Right cardiac atrium (tissue), 5 donors: ENCODE results near the gene ATF7. TPM values are rescaled to one million over a fixed set of nuclear protein-coding genes. Genes with fewer than 3 reads are reported as not detected.
A peak's percentile ranks its signal among the peaks of the same experiment; 100 is the strongest.

Experiments
- ATAC-seq, 2 donors: fragments of 200-7000 bp; cut with Tn5 transposase; one replicate each; pipeline versions ENCODE4 v1.8.0 to v1.9.1; 2020; ENCODE audit warnings: moderate library complexity in 2 of 2, mild to moderate bottlenecking in 1 of 2
- DNase-seq, 3 donors: peaks; one replicate each; pipeline ENCODE4 v3.0.0-alpha.2; 2020
- H3K27ac ChIP-seq: one replicate; pipeline ENCODE4 v1.5.1; 2013; ENCODE audit warnings: mild to moderate bottlenecking, low read length, control low read depth, moderate library complexity
- H3K27me3 ChIP-seq: one replicate; pipeline ENCODE4 v1.6.1; 2013; ENCODE audit not compliant: control insufficient read depth, insufficient read depth
- H3K4me1 ChIP-seq: one replicate; pipeline ENCODE4 v1.6.1; 2013; ENCODE audit warnings: low read length; ENCODE audit not compliant: control insufficient read depth, insufficient read depth
- H3K4me3 ChIP-seq: one replicate; pipeline ENCODE4 v1.5.1; 2013; ENCODE audit warnings: low read length, control low read depth
- H3K9me3 ChIP-seq: one replicate; pipeline ENCODE4 v1.6.1; 2013; ENCODE audit warnings: low read length; ENCODE audit not compliant: control insufficient read depth
- WGBS: extraction: QIAGEN DNeasy Blood & Tissue Kit; methylation state at CpG from one replicate; pipeline ENCODE4 v1.1.7; 2013; 5-methylcytosine and 5-hydroxymethylcytosine counted together
- intact Hi-C, 4 donors: fragments of 100-400 bp; cut with DNase I; formaldehyde crosslinking; loops; one replicate each; pipeline versions ENCODE4 v1.11.0 to v1.14.0; 2022 to 2023
- polyA plus RNA-seq: library from polyadenylated mRNA; stranded (reverse); fragments of 200-250 nt; gene quantifications from one replicate; pipeline ENCODE4 v1.2.3, GENCODE V29; 2013
- total RNA-seq, 4 donors: library from RNA; stranded (reverse); fragmentation: NEBNext Ultra II Directional; extraction: Animal tissue kit (Norgen Biotek cat#: 25700); gene quantifications; one replicate each; pipeline ENCODE4 v1.2.1, GENCODE V29; 2021
- donor health status: healthy with polysubstance abuse.
- donor health status: DM: no; HTN: yes; CAD: no.
- donor health status: DM: no; HTN: no; CAD: no.
- donor health status: DM: no; HTN: yes; CAD: no; lungs with severe emphysema.
- donor health status: DM: yes; HTN: yes; CAD: no.

ATF7 gene
- total and polyA plus RNA-seq, 5 donors, result 22.8 to 36.9 (median 32.5) TPM

GRCh38 chr12:53523131-53523530, 103.1 kb downstream of the ATF7 start:
- ATAC-seq, result no peak
- intact Hi-C loops, result no loop called here
- Histone ChIP-seq H3K27ac (no peak overlapping the region), H3K4me1 (no peaks in the 10 kb centered on the region), H3K4me3 (no peak overlapping the region), H3K27me3 (no peaks in the 10 kb centered on the region), H3K9me3 (no peaks in the 10 kb centered on the region)
- WGBS, result 98% methylated on average over 3 of the region's 3 CpGs
- DNase-seq, result no peak

DNA sequence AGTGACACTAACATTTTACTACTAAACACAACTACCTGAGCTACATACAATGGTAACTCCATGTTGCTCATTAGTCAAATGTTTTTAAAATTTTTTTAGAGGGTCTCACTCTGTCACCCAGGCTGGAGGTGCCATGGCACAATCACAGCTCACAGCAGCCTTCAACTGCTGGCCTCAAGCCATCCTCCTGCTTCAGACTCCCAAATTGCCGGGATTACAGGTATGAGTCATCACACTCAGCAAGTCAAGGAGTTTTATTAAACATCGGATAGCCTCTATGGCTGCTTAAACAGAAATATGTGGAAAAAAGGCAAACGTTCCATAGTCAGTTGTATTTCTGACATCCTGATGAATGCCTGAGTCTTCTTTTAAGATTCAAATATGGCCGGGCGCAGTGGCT, 107.8 kb downstream of the ATF7 start:
- ATAC-seq, result no peak
- H3K4me3 ChIP-seq, result no peak overlapping the region
- no peak for DNase-seq
- no peaks in the 10 kb centered on the region for H3K9me3 ChIP-seq
- WGBS, result 85% methylated on average over 5 of the region's 5 CpGs
- H3K27ac ChIP-seq, result no peak overlapping the region
- no peaks in the 10 kb centered on the region for H3K4me1 ChIP-seq
- H3K27me3 ChIP-seq, result no peaks in the 10 kb centered on the region
- intact Hi-C loops, result no loop called here

- Histone ChIP-seq H3K27me3 (no peaks in the 10 kb centered on the region), H3K4me3 (no peak overlapping the region), H3K27ac (no peak overlapping the region), H3K9me3 (no peaks in the 10 kb centered on the region), H3K4me1 (no peaks in the 10 kb centered on the region)
- 85% methylated on average over 13 of the region's 13 CpGs for WGBS
- DNase-seq, result no peak
- intact Hi-C loops, result no loop called here
- ATAC-seq, result no peak
Measured at GRCh38 chr12:53516758-53517455, 109.3 kb downstream of the ATF7 start.

- no peak for DNase-seq
- H3K27ac ChIP-seq, result no peak overlapping the region
- H3K27me3 ChIP-seq, result no peaks in the 10 kb centered on the region
- no peak overlapping the region for H3K4me3 ChIP-seq
- ATAC-seq, result no peak
- intact Hi-C loops, result no loop called here
- no peaks in the 10 kb centered on the region for H3K4me1 ChIP-seq
- H3K9me3 ChIP-seq, result no peaks in the 10 kb centered on the region
- 73% methylated on average over 2 of the region's 2 CpGs for WGBS
Measured at GRCh38 chr12:53515291-53515680, 110.9 kb downstream of the ATF7 start.

- H3K27ac ChIP-seq, result no peak overlapping the region
- ATAC-seq, result no peak
- H3K4me1 ChIP-seq, result no peaks in the 10 kb centered on the region
- H3K27me3 ChIP-seq, result no peaks in the 10 kb centered on the region
- WGBS, result 77% methylated on average over 6 of the region's 6 CpGs
- no peak overlapping the region for H3K4me3 ChIP-seq
- no peak for DNase-seq
- intact Hi-C loops, result loop anchor here in 2 of 4 donors (5.0 kb wide), 2 partner anchors 162 to 167 kb away; no protein-coding TSS in a partner anchor
- H3K9me3 ChIP-seq, result no peaks in the 10 kb centered on the region
Measured at GRCh38 chr12:53514628-53515290, 111.4 kb downstream of the ATF7 start.

- ATAC-seq, result peak; percentile 26 to 63
- H3K9me3 ChIP-seq, result no peaks in the 10 kb centered on the region
Measured at GRCh38 chr12:53513712-53514410, 112.3 kb downstream of the ATF7 start.

GRCh38 chr12:53510181-53510812, 115.9 kb downstream of the ATF7 start:
- Histone ChIP-seq H3K4me3 (no peak overlapping the region), H3K4me1 (no peaks in the 10 kb centered on the region), H3K27me3 (no peaks in the 10 kb centered on the region), H3K9me3 (no peaks in the 10 kb centered on the region), H3K27ac (no peak overlapping the region)
- 90% methylated on average over 9 of the region's 9 CpGs for WGBS
- DNase-seq, result no peak
- no peak for ATAC-seq
- intact Hi-C loops, result loop anchor here in 2 of 4 donors (5.0 kb wide), 2 partner anchors 158 to 163 kb away; no protein-coding TSS in a partner anchor

More at GRCh38 chr12:53513712-53514410, 112.3 kb downstream of the ATF7 start:
- DNase-seq, result no peak
- H3K27me3 ChIP-seq, result no peaks in the 10 kb centered on the region
- no peak overlapping the region for H3K27ac ChIP-seq
- no peak overlapping the region for H3K4me3 ChIP-seq
- WGBS, result 74% methylated on average over 6 of the region's 6 CpGs
- H3K4me1 ChIP-seq, result no peaks in the 10 kb centered on the region
- intact Hi-C loops, result loop anchor here in 2 of 4 donors (5.0 kb wide), 2 partner anchors 162 to 167 kb away; no protein-coding TSS in a partner anchor

- Histone ChIP-seq H3K27ac (no peak overlapping the region), H3K4me3 (no peak overlapping the region), H3K27me3 (no peaks in the 10 kb centered on the region), H3K9me3 (no peaks in the 10 kb centered on the region), H3K4me1 (no peaks in the 10 kb centered on the region)
- 26% methylated on average over 7 of the region's 7 CpGs for WGBS
- ATAC-seq, result peak; percentile 78 to 84
- intact Hi-C loops, result loop anchor here (5.0 to 10.0 kb wide), 3 partner anchors 54 to 184 kb away; partner anchors contain the start of genes AAAS (in 3 of the 4) and PCBP2 (in 1 of the 4)
- DNase-seq, result peak; percentile 76 to 93 (median 92)
Measured at GRCh38 chr12:53508534-53509170, 117.5 kb downstream of the ATF7 start.

DNA sequence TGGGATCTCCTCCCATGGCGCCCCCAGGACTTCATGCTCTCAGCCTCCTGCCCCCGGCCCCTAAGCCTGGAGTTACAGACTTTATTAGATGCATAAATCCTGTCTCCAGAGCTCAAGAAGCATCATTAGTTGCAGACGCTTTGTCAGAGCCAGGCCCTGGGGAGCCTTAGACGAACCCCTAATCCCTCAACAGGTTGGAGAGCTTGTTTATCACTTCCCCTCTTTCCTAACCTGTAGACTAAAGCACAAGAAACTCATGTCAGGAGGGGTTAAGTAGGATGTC, 118.6 kb downstream of the ATF7 start:
- peak in 1 of 3 donors; percentile 4 for DNase-seq
- Histone ChIP-seq H3K27ac (no peak overlapping the region), H3K9me3 (no peaks in the 10 kb centered on the region), H3K27me3 (no peaks in the 10 kb centered on the region), H3K4me3 (no peak overlapping the region), H3K4me1 (no peaks in the 10 kb centered on the region)
- WGBS, result 84% methylated on average over 4 of the region's 4 CpGs
- intact Hi-C loops, result loop anchor here (5.0 to 10.0 kb wide), 3 partner anchors 53 to 183 kb away; partner anchors contain the start of genes AAAS (in 3 of the 4) and PCBP2 (in 1 of the 4)
- no peak for ATAC-seq

- Histone ChIP-seq H3K27ac (no peak within 1 kb of the TSS), H3K9me3 (no peaks in the 10 kb centered on the region), H3K27me3 (no peaks in the 10 kb centered on the region), H3K4me1 (peaks cover 2% of the 10 kb centered on the region), H3K4me3 (no peak within 1 kb of the TSS)
- peak in 1 of 3 donors; percentile 40 for DNase-seq
- intact Hi-C loops, result loop anchor here (5.0 to 10.0 kb wide), 3 partner anchors 52 to 182 kb away; partner anchors contain the start of genes AAAS (in 3 of the 4) and PCBP2 (in 1 of the 4)
- 84% methylated on average over 9 of the region's 9 CpGs for WGBS
- no peak for ATAC-seq
Measured at GRCh38 chr12:53506881-53507602, 119.1 kb downstream of the ATF7 start, which contains the start of gene NPFF. NPFF (minus strand) TSS chr12:53507484; CDS start chr12:53507474, 10 bp downstream.
